MM.1S (cell line): ENCODE results near the gene ITM2A.

Experiments
- CTCF ChIP-seq: fragments of 300-600 bp; sonication (generic); IDR thresholded peaks from 2 replicates; pipeline ENCODE4 v1.5.1; 2016; ENCODE audit warnings: antibody characterized with exemption, low read length, mixed read lengths
- EZH2 ChIP-seq: fragments of 300-600 bp; sonication (generic); optimal IDR thresholded peaks from 2 replicates; pipeline ENCODE3; 2017; ENCODE audit warnings: low read depth, mild to moderate bottlenecking, antibody characterized with exemption, low read length, mixed read lengths

GRCh38 chrX:79365591-79365990 is 1.5 kb downstream of the ITM2A start:
- TF ChIP-seq EZH2 (no peak), CTCF (no peak)
